Sigmoid colon (tissue), 4 donors: ENCODE measurements around the gene SCT.

Experiments
- POLR2AphosphoS5 ChIP-seq, 4 donors: sonication (generic); formaldehyde crosslinking; IDR thresholded peaks; one replicate each; pipeline ENCODE4 v1.6.1; 2017; ENCODE audit warnings: antibody characterized with exemption in 4 of 4
- TF ChIP-seq, protein P1 (sequence below), 4 experiments: fragments of 450-650 bp in 3 of 4; fragments of 200-600 bp in 1 of 4; IDR thresholded peaks; one replicate each; pipeline ENCODE4 v1.5.1; 2016 to 2019; ENCODE audit warnings: antibody characterized with exemption in 4 of 4, mild to moderate bottlenecking in 3 of 4, moderate library complexity in 2 of 4

DNA sequence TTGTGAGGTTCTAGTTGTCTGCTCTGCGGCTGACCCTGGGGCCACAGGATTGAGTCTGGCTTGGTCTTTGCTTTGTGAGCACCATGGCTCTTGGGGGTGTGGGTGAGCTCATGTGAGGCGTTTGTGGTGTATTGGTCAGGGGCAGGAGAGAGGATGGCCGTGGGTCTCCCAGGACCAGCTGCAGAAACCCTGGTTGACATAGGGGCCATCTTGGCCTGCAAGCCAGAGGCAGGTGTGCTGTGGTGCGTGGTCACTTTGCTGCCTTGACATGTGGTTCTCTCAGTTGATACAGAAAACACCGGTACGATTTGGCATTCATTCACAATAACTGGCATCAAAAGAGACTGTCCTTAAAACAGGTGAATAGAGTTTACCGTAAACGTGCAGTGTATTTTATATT lies 39.4 kb downstream of the SCT start:
- TF ChIP-seq, protein P1, sequence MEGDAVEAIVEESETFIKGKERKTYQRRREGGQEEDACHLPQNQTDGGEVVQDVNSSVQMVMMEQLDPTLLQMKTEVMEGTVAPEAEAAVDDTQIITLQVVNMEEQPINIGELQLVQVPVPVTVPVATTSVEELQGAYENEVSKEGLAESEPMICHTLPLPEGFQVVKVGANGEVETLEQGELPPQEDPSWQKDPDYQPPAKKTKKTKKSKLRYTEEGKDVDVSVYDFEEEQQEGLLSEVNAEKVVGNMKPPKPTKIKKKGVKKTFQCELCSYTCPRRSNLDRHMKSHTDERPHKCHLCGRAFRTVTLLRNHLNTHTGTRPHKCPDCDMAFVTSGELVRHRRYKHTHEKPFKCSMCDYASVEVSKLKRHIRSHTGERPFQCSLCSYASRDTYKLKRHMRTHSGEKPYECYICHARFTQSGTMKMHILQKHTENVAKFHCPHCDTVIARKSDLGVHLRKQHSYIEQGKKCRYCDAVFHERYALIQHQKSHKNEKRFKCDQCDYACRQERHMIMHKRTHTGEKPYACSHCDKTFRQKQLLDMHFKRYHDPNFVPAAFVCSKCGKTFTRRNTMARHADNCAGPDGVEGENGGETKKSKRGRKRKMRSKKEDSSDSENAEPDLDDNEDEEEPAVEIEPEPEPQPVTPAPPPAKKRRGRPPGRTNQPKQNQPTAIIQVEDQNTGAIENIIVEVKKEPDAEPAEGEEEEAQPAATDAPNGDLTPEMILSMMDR (IDR thresholded peaks at IDR 0.05), result no peak
- TF ChIP-seq POLR2AphosphoS5 (IDR thresholded peaks at IDR 0.05), result no peak
